Mesothelial cell of epicardium (in vitro differentiated cells): ENCODE measurements around the gene TCEAL5. TPM values are rescaled to one million over a fixed set of nuclear protein-coding genes. Genes with fewer than 3 reads are reported as not detected.

Experiments used
- DNase-seq, 2 experiments: peaks; one replicate each; pipeline ENCODE4 v3.0.0; 2021; ENCODE audit warnings: low spot score in 2 of 2; ENCODE audit not compliant: unreplicated experiment in 2 of 2
- H3K27ac Mint-ChIP-seq: 2 replicates; pipeline ENCODE4 v1.8.0; 2021; ENCODE audit warnings: mixed read lengths
- H3K27me3 Mint-ChIP-seq: 2 replicates; pipeline ENCODE4 v1.8.0; 2021; ENCODE audit warnings: low read depth, mixed read lengths
- H3K36me3 Mint-ChIP-seq: 2 replicates; pipeline ENCODE4 v1.8.0; 2021; ENCODE audit warnings: mixed read lengths
- H3K4me1 Mint-ChIP-seq: 2 replicates; pipeline ENCODE4 v1.8.0; 2021; ENCODE audit warnings: mixed read lengths
- H3K4me3 Mint-ChIP-seq: 2 replicates; pipeline ENCODE4 v1.8.0; 2021; ENCODE audit warnings: mild to moderate bottlenecking, moderate library complexity, mixed read lengths
- H3K9me3 Mint-ChIP-seq: 2 replicates; pipeline ENCODE4 v1.8.0; 2021; ENCODE audit warnings: mixed read lengths
- CTCF ChIP-seq: fragments of 200-600 bp; sonication (generic); IDR thresholded peaks from one replicate; pipeline ENCODE4 v1.5.0; 2021; ENCODE audit warnings: antibody characterized with exemption; ENCODE audit not compliant: unreplicated experiment
- total RNA-seq: library from RNA; stranded (reverse); gene quantifications from 3 replicates; pipeline ENCODE4 v1.2.1, GENCODE V29; 2021

TCEAL5 gene
- total RNA-seq, 1 donor from 2014 or later: not detected

GRCh38 chrX:103304705-103305104 is 28.2 kb upstream of the TCEAL5 start:
- H3K9me3 Mint-ChIP-seq: peaks cover 23% of the 10 kb centered on the region
- no peak overlapping the region for H3K4me3 Mint-ChIP-seq
- no peak overlapping the region for H3K27ac Mint-ChIP-seq
- H3K4me1 Mint-ChIP-seq: peaks cover 2% of the 10 kb centered on the region
- H3K36me3 Mint-ChIP-seq: peaks cover 4% of the 10 kb centered on the region
- no peaks in the 10 kb centered on the region for H3K27me3 Mint-ChIP-seq
- no peak for TF ChIP-seq CTCF
- DNase-seq: no peak

GRCh38 chrX:103293118-103293517 is 16.6 kb upstream of the TCEAL5 start:
- no peak overlapping the region for H3K27ac Mint-ChIP-seq
- H3K4me3 Mint-ChIP-seq: no peak overlapping the region
- no peak for DNase-seq
- no peak for TF ChIP-seq CTCF
- no peaks in the 10 kb centered on the region for H3K27me3 Mint-ChIP-seq
- peaks cover 40% of the 10 kb centered on the region for H3K9me3 Mint-ChIP-seq
- H3K4me1 Mint-ChIP-seq: no peaks in the 10 kb centered on the region
- no peaks in the 10 kb centered on the region for H3K36me3 Mint-ChIP-seq

GRCh38 chrX:103279624-103280023 is 3.1 kb upstream of the TCEAL5 start:
- no peak for TF ChIP-seq CTCF
- no peak for DNase-seq
- H3K27ac Mint-ChIP-seq: no peak overlapping the region
- H3K4me1 Mint-ChIP-seq: no peaks in the 10 kb centered on the region
- peaks cover 8% of the 10 kb centered on the region for H3K27me3 Mint-ChIP-seq
- H3K4me3 Mint-ChIP-seq: no peak overlapping the region
- no peaks in the 10 kb centered on the region for H3K36me3 Mint-ChIP-seq
- peaks cover 37% of the 10 kb centered on the region for H3K9me3 Mint-ChIP-seq

- peaks cover 37% of the 10 kb centered on the region for H3K9me3 Mint-ChIP-seq
- no peaks in the 10 kb centered on the region for H3K4me1 Mint-ChIP-seq
- no peak overlapping the region for H3K4me3 Mint-ChIP-seq
- H3K27ac Mint-ChIP-seq: no peak overlapping the region
- no peaks in the 10 kb centered on the region for H3K36me3 Mint-ChIP-seq
- H3K27me3 Mint-ChIP-seq: peaks cover 10% of the 10 kb centered on the region
- no peak for DNase-seq
- no peak for TF ChIP-seq CTCF
Measured at GRCh38 chrX:103275947-103276567, 493 bp downstream of the TCEAL5 start.

GRCh38 chrX:103274284-103274683 is 2.3 kb downstream of the TCEAL5 start:
- Mint-ChIP-seq H3K4me1 (no peaks in the 10 kb centered on the region), H3K27ac (no peak overlapping the region), H3K9me3 (peaks cover 25% of the 10 kb centered on the region), H3K4me3 (no peak overlapping the region), H3K27me3 (peaks cover 10% of the 10 kb centered on the region), H3K36me3 (no peaks in the 10 kb centered on the region)
- no peak for TF ChIP-seq CTCF
- no peak for DNase-seq

- Mint-ChIP-seq H3K27me3 (peaks cover 2% of the 10 kb centered on the region), H3K36me3 (peaks cover 3% of the 10 kb centered on the region), H3K4me3 (no peak overlapping the region), H3K9me3 (peaks cover 34% of the 10 kb centered on the region), H3K4me1 (peaks cover 13% of the 10 kb centered on the region), H3K27ac (no peak overlapping the region)
- no peak for DNase-seq
- no peak for TF ChIP-seq CTCF
Measured at GRCh38 chrX:103258275-103258674, 18.3 kb downstream of the TCEAL5 start.
